ENCODE measurements around the gene TGM4. TPM values are rescaled to one million over a fixed set of nuclear protein-coding genes. Genes with fewer than 3 reads are reported as not detected.

The TGM4 gene
- total RNA-seq, 1 donor from 2014 or later: not detected

DNA sequence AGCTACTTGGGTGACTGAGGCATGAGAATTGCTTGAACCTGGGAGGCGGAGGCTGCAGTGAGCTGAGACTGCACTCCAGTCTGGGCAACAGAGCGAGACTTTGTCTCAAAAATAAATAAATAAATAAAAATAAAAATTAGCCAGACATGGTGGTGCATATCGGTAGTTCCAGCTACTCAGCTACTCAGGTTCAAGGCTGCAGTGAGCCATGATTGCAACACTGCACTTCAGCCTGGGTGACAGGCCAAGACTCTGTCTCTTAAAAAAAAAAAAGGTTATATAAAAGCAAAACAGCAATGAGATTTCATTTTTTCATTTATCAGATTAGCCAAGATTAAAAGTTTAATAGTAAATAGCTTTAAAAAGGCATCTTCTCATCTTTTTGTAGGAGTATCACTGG, 2.9 kb downstream of the TGM4 start:
- Mint-ChIP-seq H3K4me3 (ENCODE audit: unreplicated experiment) (no peak overlapping the region), H3K27ac (ENCODE audit: unreplicated experiment) (no peak overlapping the region), H3K4me1 (ENCODE audit: low read depth, unreplicated experiment) (no peaks in the 10 kb centered on the region), H3K36me3 (ENCODE audit: unreplicated experiment) (no peaks in the 10 kb centered on the region), H3K9me3 (ENCODE audit: unreplicated experiment) (no peaks in the 10 kb centered on the region), H3K27me3 (ENCODE audit: unreplicated experiment) (peaks cover 3% of the 10 kb centered on the region)
- TF ChIP-seq, protein P1, sequence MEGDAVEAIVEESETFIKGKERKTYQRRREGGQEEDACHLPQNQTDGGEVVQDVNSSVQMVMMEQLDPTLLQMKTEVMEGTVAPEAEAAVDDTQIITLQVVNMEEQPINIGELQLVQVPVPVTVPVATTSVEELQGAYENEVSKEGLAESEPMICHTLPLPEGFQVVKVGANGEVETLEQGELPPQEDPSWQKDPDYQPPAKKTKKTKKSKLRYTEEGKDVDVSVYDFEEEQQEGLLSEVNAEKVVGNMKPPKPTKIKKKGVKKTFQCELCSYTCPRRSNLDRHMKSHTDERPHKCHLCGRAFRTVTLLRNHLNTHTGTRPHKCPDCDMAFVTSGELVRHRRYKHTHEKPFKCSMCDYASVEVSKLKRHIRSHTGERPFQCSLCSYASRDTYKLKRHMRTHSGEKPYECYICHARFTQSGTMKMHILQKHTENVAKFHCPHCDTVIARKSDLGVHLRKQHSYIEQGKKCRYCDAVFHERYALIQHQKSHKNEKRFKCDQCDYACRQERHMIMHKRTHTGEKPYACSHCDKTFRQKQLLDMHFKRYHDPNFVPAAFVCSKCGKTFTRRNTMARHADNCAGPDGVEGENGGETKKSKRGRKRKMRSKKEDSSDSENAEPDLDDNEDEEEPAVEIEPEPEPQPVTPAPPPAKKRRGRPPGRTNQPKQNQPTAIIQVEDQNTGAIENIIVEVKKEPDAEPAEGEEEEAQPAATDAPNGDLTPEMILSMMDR (IDR thresholded peaks at IDR 0.05; ENCODE audit: partially characterized antibody, unreplicated experiment): no peak
- DNase-seq: no peak

GRCh38 chr3:44880284-44880683, 5.9 kb downstream of the TGM4 start:
- Mint-ChIP-seq H3K27me3 (ENCODE audit: unreplicated experiment) (peaks cover 4% of the 10 kb centered on the region), H3K4me1 (ENCODE audit: low read depth, unreplicated experiment) (no peaks in the 10 kb centered on the region), H3K36me3 (ENCODE audit: unreplicated experiment) (no peaks in the 10 kb centered on the region), H3K27ac (ENCODE audit: unreplicated experiment) (no peak overlapping the region), H3K4me3 (ENCODE audit: unreplicated experiment) (no peak overlapping the region), H3K9me3 (ENCODE audit: unreplicated experiment) (peaks cover 2% of the 10 kb centered on the region)
- no peak for DNase-seq
- TF ChIP-seq, protein P1 (IDR thresholded peaks at IDR 0.05; ENCODE audit: partially characterized antibody, unreplicated experiment): no peak

GRCh38 chr3:44883213-44883955, 9.0 kb downstream of the TGM4 start:
- no peak for DNase-seq
- H3K4me1 Mint-ChIP-seq (ENCODE audit: low read depth, unreplicated experiment): no peaks in the 10 kb centered on the region
- H3K27me3 Mint-ChIP-seq (ENCODE audit: unreplicated experiment): peaks cover 4% of the 10 kb centered on the region
- peaks cover 2% of the 10 kb centered on the region for H3K9me3 Mint-ChIP-seq (ENCODE audit: unreplicated experiment)
- no peaks in the 10 kb centered on the region for H3K36me3 Mint-ChIP-seq (ENCODE audit: unreplicated experiment)
- no peak overlapping the region for H3K4me3 Mint-ChIP-seq (ENCODE audit: unreplicated experiment)
- H3K27ac Mint-ChIP-seq (ENCODE audit: unreplicated experiment): no peak overlapping the region
- TF ChIP-seq, protein P1 (IDR thresholded peaks at IDR 0.05; ENCODE audit: partially characterized antibody, unreplicated experiment): no peak

DNA sequence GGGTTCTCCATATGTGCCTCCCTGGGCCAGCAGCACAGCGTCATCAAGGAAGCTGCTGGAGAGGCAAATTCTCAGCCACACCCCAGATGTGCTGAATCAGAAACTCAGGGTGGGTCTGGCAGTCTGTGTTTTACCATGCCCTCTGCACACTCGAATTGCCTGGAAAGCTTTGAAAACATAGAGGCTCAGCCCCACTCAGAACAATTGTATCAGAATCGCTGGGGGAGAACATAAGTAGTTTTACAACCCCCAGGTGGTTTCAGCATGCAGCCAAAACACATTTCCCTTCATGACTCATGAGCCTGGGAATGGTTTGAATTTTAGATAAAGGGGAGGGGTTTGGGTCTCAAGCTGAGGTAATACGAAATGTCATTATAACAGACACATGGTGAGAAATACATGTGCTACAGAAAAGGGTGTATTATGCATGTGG, 9.6 kb downstream of the TGM4 start:
- Mint-ChIP-seq H3K27ac (ENCODE audit: unreplicated experiment) (no peak overlapping the region), H3K9me3 (ENCODE audit: unreplicated experiment) (peaks cover 2% of the 10 kb centered on the region), H3K4me3 (ENCODE audit: unreplicated experiment) (no peak overlapping the region), H3K36me3 (ENCODE audit: unreplicated experiment) (no peaks in the 10 kb centered on the region), H3K27me3 (ENCODE audit: unreplicated experiment) (peaks cover 4% of the 10 kb centered on the region), H3K4me1 (ENCODE audit: low read depth, unreplicated experiment) (no peaks in the 10 kb centered on the region)
- DNase-seq: no peak
- TF ChIP-seq, protein P1 (IDR thresholded peaks at IDR 0.05; ENCODE audit: partially characterized antibody, unreplicated experiment): no peak

DNA sequence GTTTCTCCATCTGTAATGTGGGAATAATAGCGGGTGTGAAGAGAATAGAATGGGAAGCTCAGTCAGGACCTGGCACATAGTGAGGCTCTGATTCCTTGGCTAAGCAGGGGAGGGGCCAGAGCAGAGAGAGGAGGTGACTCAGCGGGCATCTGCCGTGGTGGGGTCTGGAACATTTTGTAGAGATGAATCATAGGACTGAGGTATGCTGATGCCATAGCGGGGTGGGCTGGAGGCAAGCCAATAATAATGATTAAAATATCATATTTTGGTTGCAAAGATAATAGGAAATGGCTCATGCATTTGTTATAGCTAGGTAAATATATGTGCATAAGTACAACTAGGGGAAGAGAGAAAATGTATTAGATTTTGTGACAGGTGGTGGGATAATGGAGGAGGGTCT, 11.2 kb downstream of the TGM4 start:
- H3K9me3 Mint-ChIP-seq (ENCODE audit: unreplicated experiment): peaks cover 4% of the 10 kb centered on the region
- H3K4me1 Mint-ChIP-seq (ENCODE audit: low read depth, unreplicated experiment): no peaks in the 10 kb centered on the region
- H3K36me3 Mint-ChIP-seq (ENCODE audit: unreplicated experiment): no peaks in the 10 kb centered on the region
- no peak overlapping the region for H3K27ac Mint-ChIP-seq (ENCODE audit: unreplicated experiment)
- peaks cover 1% of the 10 kb centered on the region for H3K27me3 Mint-ChIP-seq (ENCODE audit: unreplicated experiment)
- H3K4me3 Mint-ChIP-seq (ENCODE audit: unreplicated experiment): no peak overlapping the region
- no peak for DNase-seq
- TF ChIP-seq, protein P1 (IDR thresholded peaks at IDR 0.05; ENCODE audit: partially characterized antibody, unreplicated experiment): no peak
